HCT116 (cell line): ENCODE results near the gene WDR72.

Experiments
- ATF3 ChIP-seq: IDR thresholded peaks from 2 replicates; pipeline ENCODE4 v1.6.1; 2012
- CTCF ChIP-seq, 3 experiments: fragments of 200-600 bp in 1 of 3; sonication (generic) in 1 of 3; IDR thresholded peaks in 2 of 3; conservative IDR thresholded peaks in 1 of 3; 2 replicates each; pipeline ENCODE4 v1.5.1; 2012 to 2017; ENCODE audit warnings: low read depth in 2 of 3, low read length in 2 of 3, antibody characterized with exemption in 1 of 3, borderline replicate concordance in 1 of 3, control low read depth in 1 of 3, mild to moderate bottlenecking in 1 of 3, mixed read lengths in 1 of 3, mixed run types in 1 of 3, moderate library complexity in 1 of 3; ENCODE audit not compliant: insufficient read depth in 1 of 3
- EZH2 ChIP-seq: fragments of 200-600 bp; sonication (generic); IDR thresholded peaks from 2 replicates; pipeline ENCODE4 v1.6.1; 2017; ENCODE audit warnings: antibody characterized with exemption, mixed run types
- EZH2phosphoT487 ChIP-seq: fragments of 200-600 bp; IDR thresholded peaks from 2 replicates; pipeline ENCODE4 v1.6.1; 2018; ENCODE audit warnings: antibody characterized with exemption, borderline replicate concordance
- JUND ChIP-seq: IDR thresholded peaks from 2 replicates; pipeline ENCODE4 v1.6.1; 2012
- MAX ChIP-seq: IDR thresholded peaks from 2 replicates; pipeline ENCODE4 v1.6.1; 2012
- POLR2A ChIP-seq: IDR thresholded peaks from 2 replicates; pipeline ENCODE4 v1.7.0; 2011; ENCODE audit warnings: borderline replicate concordance; ENCODE audit not compliant: insufficient read depth, insufficient read length; ENCODE audit errors: extremely low read depth
- POLR2AphosphoS5 ChIP-seq: IDR thresholded peaks from 2 replicates; pipeline ENCODE4 v1.6.1; 2011; ENCODE audit warnings: mild to moderate bottlenecking, low read depth, low read length, moderate library complexity
- RAD21 ChIP-seq: IDR thresholded peaks from 2 replicates; pipeline ENCODE4 v1.6.1; 2012; ENCODE audit warnings: low read depth, mild to moderate bottlenecking
- SRF ChIP-seq: IDR thresholded peaks from 2 replicates; pipeline ENCODE4 v1.6.1; 2012; ENCODE audit warnings: low read depth
- ZNF274 ChIP-seq: fragments of 200-500 bp; sonication (Bioruptor generic); IDR thresholded peaks from 2 replicates; pipeline ENCODE4 v1.6.1; 2014; ENCODE audit warnings: mild to moderate bottlenecking, low read depth, low read length, inconsistent platforms

- no peak for TF ChIP-seq EZH2
- no peak for TF ChIP-seq RAD21
- no peak for TF ChIP-seq POLR2A
- no peak for TF ChIP-seq CTCF (IDR thresholded peaks at IDR 0.05 in 2 of 3, conservative IDR thresholded peaks at IDR 0.05 in 1 of 3; ENCODE audit: borderline replicate concordance in 1 of 3, insufficient read depth in 1 of 3, low read depth in 2 of 3, low read length in 2 of 3)
- no peak for TF ChIP-seq SRF
- TF ChIP-seq ZNF274: no peak
- no peak for TF ChIP-seq POLR2AphosphoS5
- TF ChIP-seq JUND: no peak
- TF ChIP-seq MAX: no peak
- no peak for TF ChIP-seq ATF3
- no peak for TF ChIP-seq EZH2phosphoT487
Measured at GRCh38 chr15:53573091-53573490, 186.4 kb downstream of the WDR72 start.
